Esophagus squamous epithelium (tissue), 5 donors: ENCODE data around the gene MPC2. TPM values are rescaled to one million over a fixed set of nuclear protein-coding genes. Genes with fewer than 3 reads are reported as not detected.

Source experiments
- DNase-seq: peaks from one replicate; lab custom pipeline; 2025; lab: John Stamatoyannopoulos, UW
- H3K27ac ChIP-seq, 4 donors: fragments of 200-600 bp; sonication (generic); one replicate each; pipeline ENCODE4 v1.5.1; 2016 to 2019; ENCODE audit warnings: mild to moderate bottlenecking in 1 of 4
- H3K27me3 ChIP-seq, 4 donors: fragments of 200-600 bp; sonication (generic); 1 replicate in 3 of 4; 2 replicates in 1 of 4; pipeline versions ENCODE4 v1.5.1 to v1.6.0; 2017 to 2021; ENCODE audit warnings: antibody characterized with exemption in 1 of 4
- H3K36me3 ChIP-seq, 3 donors: fragments of 200-600 bp; sonication (generic); one replicate each; pipeline ENCODE4 v1.5.1; 2016 to 2019
- H3K4me1 ChIP-seq, 3 donors: fragments of 200-600 bp; sonication (generic); one replicate each; pipeline ENCODE4 v1.5.1; 2017 to 2019
- H3K4me3 ChIP-seq, 4 donors: fragments of 200-600 bp; sonication (generic); 1 replicate in 3 of 4; 2 replicates in 1 of 4; pipeline ENCODE4 v1.5.1; 2016 to 2019; ENCODE audit warnings: mild to moderate bottlenecking in 2 of 4, moderate library complexity in 1 of 4
- H3K9me3 ChIP-seq, 3 donors: fragments of 200-600 bp; sonication (generic); one replicate each; pipeline ENCODE4 v1.5.1; 2016 to 2019
- CTCF ChIP-seq, 6 experiments: fragments of 450-650 bp in 4 of 6; fragments of 200-600 bp in 2 of 6; sonication (generic) in 2 of 6; IDR thresholded peaks; one replicate each; pipeline ENCODE4 v1.5.1; 2016 to 2019; ENCODE audit warnings: antibody characterized with exemption in 6 of 6, mild to moderate bottlenecking in 4 of 6, moderate library complexity in 4 of 6
- POLR2A ChIP-seq, 4 donors: fragments of 450-650 bp; IDR thresholded peaks; one replicate each; pipeline ENCODE4 v1.6.1; 2017; ENCODE audit warnings: antibody characterized with exemption in 4 of 4, mild to moderate bottlenecking in 4 of 4, moderate library complexity in 3 of 4
- WGBS, 2 donors: methylation state at CpG; one replicate each; pipeline ENCODE4 v1.1.5; 2018; 5-methylcytosine and 5-hydroxymethylcytosine counted together
- intact Hi-C: fragments of 100-400 bp; cut with DNase I; formaldehyde crosslinking; loops from one replicate; pipeline ENCODE4 v1.15.0; 2022
- total RNA-seq, 4 donors: library from RNA; depleted of rRNA; stranded (reverse); fragments of >200 nt; gene quantifications; one replicate each; pipeline ENCODE4 v1.1.0, GENCODE V29; 2016
- donor health status: DM: yes; HTN: yes; CAD: no.

MPC2 gene
- total RNA-seq, 4 donors from 2014 or later, result 13.2 to 62.7 (median 27.4) TPM

GRCh38 chr1:167928457-167928852 is 8.4 kb downstream of the MPC2 start:
- Histone ChIP-seq H3K9me3 (no peaks in the 10 kb centered on the region), H3K27ac (no peak overlapping the region), H3K4me3 (no peak overlapping the region), H3K27me3 (no peaks in the 10 kb centered on the region), H3K36me3 (peaks cover 0 to under 1% (median 0%) of the 10 kb centered on the region in 3 donors), H3K4me1 (peaks cover 0 to 17% (median 3%) of the 10 kb centered on the region in 3 donors)
- whole genome bisulfite sequencing, 2 donors, result 92 to 93% methylated on average over 2 of the region's 2 CpGs
- TF ChIP-seq POLR2A (IDR thresholded peaks at IDR 0.05), result no peak
- no peak for TF ChIP-seq CTCF (IDR thresholded peaks at IDR 0.05)
- intact Hi-C loops, result no loop called here
- DNase-seq, result no peak

GRCh38 chr1:167927046-167927754 is 9.7 kb downstream of the MPC2 start:
- Histone ChIP-seq H3K9me3 (no peaks in the 10 kb centered on the region), H3K27me3 (no peaks in the 10 kb centered on the region), H3K4me1 (peaks cover 0 to 11% (median 2%) of the 10 kb centered on the region in 3 donors), H3K4me3 (no peak overlapping the region), H3K36me3 (peaks cover 0 to 8% (median 0%) of the 10 kb centered on the region in 3 donors), H3K27ac (no peak overlapping the region)
- no peak for TF ChIP-seq POLR2A (IDR thresholded peaks at IDR 0.05)
- no peak for TF ChIP-seq CTCF (IDR thresholded peaks at IDR 0.05)
- intact Hi-C loops, result no loop called here
- 80 to 85% methylated on average over 4 of the region's 4 CpGs for WGBS, 2 donors
- DNase-seq, result no peak

- Histone ChIP-seq H3K4me3 (no peak overlapping the region), H3K27ac (no peak overlapping the region), H3K36me3 (peaks cover 0 to 8% (median 0%) of the 10 kb centered on the region in 3 donors), H3K27me3 (no peaks in the 10 kb centered on the region), H3K9me3 (no peaks in the 10 kb centered on the region), H3K4me1 (peaks cover 0 to 9% (median 3%) of the 10 kb centered on the region in 3 donors)
- WGBS, 2 donors, result 86 to 88% methylated on average over 6 of the region's 6 CpGs
- TF ChIP-seq POLR2A (IDR thresholded peaks at IDR 0.05) (no peak), CTCF (IDR thresholded peaks at IDR 0.05) (no peak)
- DNase-seq, result no peak
- intact Hi-C loops, result no loop called here
Observed at GRCh38 chr1:167926486-167926997, 10.3 kb downstream of the MPC2 start.

DNA sequence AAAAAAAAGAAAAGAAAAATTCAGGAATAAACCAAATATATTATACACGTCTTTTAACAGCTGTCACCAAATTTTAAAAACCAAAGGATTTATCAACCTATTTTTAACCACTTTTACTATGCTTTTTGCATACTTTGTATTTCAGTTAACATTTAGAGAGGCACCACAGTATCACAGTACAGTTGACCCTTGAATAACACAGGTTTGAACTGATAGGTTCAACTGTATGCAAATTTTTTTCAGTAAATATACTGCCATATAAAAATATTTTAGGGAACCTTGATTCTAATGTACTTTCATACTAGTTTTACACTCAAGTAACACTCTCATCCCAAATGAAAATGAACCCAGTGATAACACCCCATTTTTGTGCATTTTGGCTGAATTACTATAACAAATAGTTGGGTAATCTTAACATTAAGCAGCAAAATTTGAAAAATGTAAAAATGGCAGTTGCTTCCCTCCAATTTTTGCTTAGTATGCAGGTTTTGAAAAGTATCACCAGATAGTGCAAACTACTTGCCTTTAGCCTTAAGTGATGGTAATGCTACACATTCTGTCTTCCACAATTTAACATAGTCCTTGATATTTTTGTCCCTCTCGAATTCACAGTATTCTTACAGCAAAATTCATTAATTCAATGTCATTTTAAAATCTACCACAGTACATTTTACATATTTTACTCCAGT is 12.2 kb downstream of the MPC2 start:
- 92 to 97% methylated on average over 2 of the region's 2 CpGs for WGBS, 2 donors

More for the DNA sequence above, 12.2 kb downstream of the MPC2 start:
- Histone ChIP-seq H3K27me3 (no peaks in the 10 kb centered on the region), H3K36me3 (peaks cover 0 to 8% (median 0%) of the 10 kb centered on the region in 3 donors), H3K27ac (no peak overlapping the region), H3K9me3 (no peaks in the 10 kb centered on the region), H3K4me1 (peaks cover 0 to 9% (median 3%) of the 10 kb centered on the region in 3 donors), H3K4me3 (no peak overlapping the region)
- no peak for DNase-seq
- intact Hi-C loops, result no loop called here
- TF ChIP-seq POLR2A (IDR thresholded peaks at IDR 0.05), result no peak
- TF ChIP-seq CTCF (IDR thresholded peaks at IDR 0.05), result no peak
